DMS 273 (cell line): ENCODE data around the gene TCF7L2.

Source experiments
- DNase-seq: peaks from one replicate; lab custom pipeline; 2025; ENCODE audit not compliant: unreplicated experiment; lab: John Stamatoyannopoulos, UW

Gene TCF7L2

GRCh38 chr10:113139699-113140098 is 189.7 kb downstream of the TCF7L2 start:
- no peak for DNase-seq

GRCh38 chr10:113140143-113141011 is 190.3 kb downstream of the TCF7L2 start:
- no peak for DNase-seq

GRCh38 chr10:113142601-113143362 is 192.7 kb downstream of the TCF7L2 start:
- DNase-seq = no peak

- no peak for DNase-seq
Measured at GRCh38 chr10:113144576-113144975, 194.5 kb downstream of the TCF7L2 start.

GRCh38 chr10:113148071-113148825 is 198.2 kb downstream of the TCF7L2 start:
- no peak for DNase-seq

- no peak for DNase-seq
Measured at GRCh38 chr10:113148901-113149300, 198.9 kb downstream of the TCF7L2 start.

GRCh38 chr10:113149626-113150025 is 199.6 kb downstream of the TCF7L2 start:
- peak; percentile 7 for DNase-seq

- no peak for DNase-seq
Measured at GRCh38 chr10:113151190-113151666, 201.2 kb downstream of the TCF7L2 start.

- no peak for DNase-seq
Measured at GRCh38 chr10:113153493-113154102, 203.6 kb downstream of the TCF7L2 start.

GRCh38 chr10:113157441-113157840 is 207.4 kb downstream of the TCF7L2 start:
- DNase-seq = no peak

GRCh38 chr10:113158183-113158582 is 208.1 kb downstream of the TCF7L2 start:
- no peak for DNase-seq

GRCh38 chr10:113159563-113159962 is 209.5 kb downstream of the TCF7L2 start:
- no peak for DNase-seq

GRCh38 chr10:113160641-113161040 is 210.6 kb downstream of the TCF7L2 start:
- no peak for DNase-seq

GRCh38 chr10:113161066-113161465 is 211.0 kb downstream of the TCF7L2 start:
- no peak for DNase-seq

GRCh38 chr10:113162960-113163359 is 212.9 kb downstream of the TCF7L2 start:
- no peak for DNase-seq

- DNase-seq = no peak
Measured at GRCh38 chr10:113165673-113166072, 215.6 kb downstream of the TCF7L2 start.

- DNase-seq = no peak
Measured at GRCh38 chr10:113167702-113168101, 217.7 kb downstream of the TCF7L2 start.

- no peak for DNase-seq
Measured at GRCh38 chr10:113168584-113168983, 218.5 kb downstream of the TCF7L2 start.

- no peak for DNase-seq
Measured at GRCh38 chr10:113169111-113169510, 219.1 kb downstream of the TCF7L2 start.

- DNase-seq = no peak
Measured at GRCh38 chr10:113169853-113170460, 219.9 kb downstream of the TCF7L2 start.
